HepG2 (cell line): ENCODE measurements around the gene TOB1. TPM values are rescaled to one million over a fixed set of nuclear protein-coding genes. Genes with fewer than 3 reads are reported as not detected.
A peak's percentile ranks its signal among the peaks of the same experiment; 100 is the strongest.

Source experiments
- ARID5B ChIP-seq: IDR thresholded peaks from 2 replicates; pipeline ENCODE4 v1.4.0; 2020; ENCODE audit warnings: mild to moderate bottlenecking, missing genetic modification reagents
- ARNT2 ChIP-seq: sonication (generic); formaldehyde crosslinking; IDR thresholded peaks from 2 replicates; pipeline ENCODE4 v1.8.0; 2022; ENCODE audit warnings: mild to moderate bottlenecking, low read depth, missing genetic modification reagents, moderate library complexity
- ATRX ChIP-seq: sonication (generic); formaldehyde crosslinking; IDR thresholded peaks from 2 replicates; pipeline ENCODE4 v1.4.0; 2020; ENCODE audit warnings: missing genetic modification reagents, borderline replicate concordance
- DRAP1 ChIP-seq: IDR thresholded peaks from 2 replicates; pipeline ENCODE4 v1.6.1; 2016; ENCODE audit warnings: missing genetic modification reagents, missing compliant biosample characterization
- GPN1 ChIP-seq: sonication (generic); formaldehyde crosslinking; IDR thresholded peaks from 2 replicates; pipeline ENCODE4 v1.5.1; 2020; ENCODE audit warnings: missing genetic modification reagents, borderline replicate concordance
- HHEX ChIP-seq: IDR thresholded peaks from 2 replicates; pipeline ENCODE4 v1.6.1; 2016; ENCODE audit warnings: control low read depth
- MAFK ChIP-seq, 2 experiments: IDR thresholded peaks in 1 of 2; conservative IDR thresholded peaks in 1 of 2; 2 replicates each; pipeline ENCODE4 v1.6.1; 2011; ENCODE audit warnings: improper control_type of control experiment in 2 of 2, low read length in 2 of 2
- MTERF4 ChIP-seq: sonication (generic); formaldehyde crosslinking; IDR thresholded peaks from 2 replicates; pipeline ENCODE4 v1.8.0; 2023; ENCODE audit warnings: mild to moderate bottlenecking, missing genetic modification reagents
- SAFB2 ChIP-seq: sonication (generic); formaldehyde crosslinking; IDR thresholded peaks from 2 replicates; pipeline ENCODE4 v1.5.1; 2020; ENCODE audit warnings: missing genetic modification reagents, low read depth, mild to moderate bottlenecking, borderline replicate concordance
- SRSF9 ChIP-seq: fragments of 200-400 bp; formaldehyde crosslinking; IDR thresholded peaks from 2 replicates; pipeline ENCODE4 v1.6.1; 2018; ENCODE audit warnings: borderline replicate concordance, mild to moderate bottlenecking, low read depth, low read length; ENCODE audit not compliant: insufficient read depth, poor library complexity, severe bottlenecking
- TOPORS ChIP-seq: sonication (generic); formaldehyde crosslinking; IDR thresholded peaks from 2 replicates; pipeline ENCODE4 v1.8.0; 2023; ENCODE audit warnings: mild to moderate bottlenecking, missing genetic modification reagents
- ZKSCAN1 ChIP-seq: fragments of 150-350 bp; IDR thresholded peaks from 2 replicates; pipeline ENCODE4 v1.6.1; 2014; ENCODE audit warnings: low read length
- ZNF235 ChIP-seq: sonication (generic); formaldehyde crosslinking; IDR thresholded peaks from 2 replicates; pipeline ENCODE4 v1.8.1; 2023; ENCODE audit warnings: mild to moderate bottlenecking, missing genetic modification reagents, borderline replicate concordance
- ZNF383 ChIP-seq: sonication (generic); formaldehyde crosslinking; IDR thresholded peaks from 2 replicates; pipeline ENCODE4 v1.4.0; 2020; ENCODE audit warnings: missing genetic modification reagents, mild to moderate bottlenecking, borderline replicate concordance
- ZNF530 ChIP-seq: sonication (generic); formaldehyde crosslinking; IDR thresholded peaks from 2 replicates; pipeline ENCODE4 v1.5.0; 2020; ENCODE audit warnings: low read depth, mild to moderate bottlenecking, missing genetic modification reagents
- ZNF652 ChIP-seq: IDR thresholded peaks from 2 replicates; pipeline ENCODE4 v1.6.1; 2016; ENCODE audit warnings: low read depth, borderline replicate concordance
- ZUFSP ChIP-seq: sonication (generic); formaldehyde crosslinking; IDR thresholded peaks from 2 replicates; pipeline ENCODE4 v1.9.0; 2021; ENCODE audit warnings: missing genetic modification reagents, mild to moderate bottlenecking, borderline replicate concordance
- ZXDC ChIP-seq: sonication (generic); formaldehyde crosslinking; IDR thresholded peaks from 2 replicates; pipeline ENCODE4 v1.5.0; 2020; ENCODE audit warnings: mild to moderate bottlenecking, missing genetic modification reagents
- polyA plus RNA-seq, 8 experiments: library from polyadenylated mRNA; depleted of rRNA in 3 of 8; stranded (reverse) in 7 of 8; unstranded in 1 of 8; fragments of >200 nt; fragmentation: Illumina TruSeq in 4 of 8; extraction: Trizol in 4 of 8; gene quantifications; 2 replicates each; pipeline versions ENCODE4 v1.2.1 to v1.2.3, GENCODE V29; 2011 to 2016; ENCODE audit warnings: low read depth in 4 of 8, missing spikeins in 1 of 8, mixed read lengths in 1 of 8; ENCODE audit not compliant: insufficient read depth in 1 of 8
- total RNA-seq, 5 experiments: library from RNA; depleted of rRNA; stranded (reverse); fragments of >200 nt; fragmentation: Illumina TruSeq; extraction: Trizol; gene quantifications; 2 replicates each; pipeline ENCODE4 v1.2.3, GENCODE V29; 2016; ENCODE audit warnings: low read depth in 1 of 5

TOB1 gene
- total and polyA plus RNA-seq, 2 of the 13 experiments (the other 11 are each of a cell fraction or from before 2014, with no cell fraction given), result 21.9 to 57.7 TPM

GRCh38 chr17:50855708-50856330 lies 10.3 kb downstream of the TOB1 start (continued):
- peak; percentile 87 for TF ChIP-seq ARID5B (CRISPR knock-in tag)
- TF ChIP-seq ZNF383 (CRISPR knock-in tag), result no peak
- TF ChIP-seq HHEX, result no peak
- TF ChIP-seq ZNF530 (CRISPR knock-in tag), result no peak
- TF ChIP-seq GPN1 (CRISPR knock-in tag), result no peak
- no peak for TF ChIP-seq MTERF4
- peak; percentile 85 for TF ChIP-seq DRAP1 (CRISPR knock-in tag)
- TF ChIP-seq MAFK (conservative IDR thresholded peaks at IDR 0.05 in 1 of 2, IDR thresholded peaks at IDR 0.05 in 1 of 2; ENCODE audit: low read length in 2 of 2), result no peak
- no peak for TF ChIP-seq ZXDC (CRISPR knock-in tag)
- no peak for TF ChIP-seq ZKSCAN1
- TF ChIP-seq SAFB2 (CRISPR knock-in tag), result no peak
- TF ChIP-seq SRSF9, result no peak
- no peak for TF ChIP-seq ZNF235
- TF ChIP-seq ATRX (CRISPR knock-in tag), result no peak
- TF ChIP-seq TOPORS (CRISPR knock-in tag), result no peak
- no peak for TF ChIP-seq ZUFSP (CRISPR knock-in tag)
- TF ChIP-seq ZNF652 (CRISPR knock-in tag), result peak; percentile 40; the same call in 1 of the 2 replicates
- no peak for TF ChIP-seq ARNT2 (CRISPR knock-in tag)
